H1 (cell line): ENCODE data around the gene COTL1. TPM values are rescaled to one million over a fixed set of nuclear protein-coding genes. Genes with fewer than 3 reads are reported as not detected.

Experiments used
- POLR2AphosphoS5 ChIP-seq: IDR thresholded peaks from 2 replicates; pipeline ENCODE4 v1.6.1; 2011; ENCODE audit warnings: low read depth, low read length
- SIRT6 ChIP-seq: IDR thresholded peaks from one replicate; pipeline ENCODE4 v1.7.1; 2012; ENCODE audit warnings: low read length, inconsistent platforms
- polyA plus RNA-seq, 7 experiments: library from polyadenylated mRNA; depleted of rRNA in 3 of 7; stranded (reverse) in 5 of 7; unstranded in 2 of 7; fragments of >200 nt in 5 of 7; fragments of 200-250 nt in 2 of 7; gene quantifications; 1 replicate in 5 of 7; 2 replicates in 1 of 7; 4 replicates in 1 of 7; pipeline versions ENCODE4 v1.2.1 to v1.2.3, GENCODE V29; 2011 to 2013; ENCODE audit warnings: missing spikeins in 2 of 7, mixed read lengths in 2 of 7
- total RNA-seq: library from RNA; stranded (reverse); fragmentation: NEBNext Ultra II Directional; extraction: Animal tissue kit (Norgen Biotek cat#: 25700); gene quantifications from 2 replicates; pipeline ENCODE4 v1.2.1, GENCODE V29; 2021

COTL1 gene
- total and polyA plus RNA-seq, 2 of the 8 experiments (the other 6 are each of a cell fraction or from before 2014, with no cell fraction given), result 59.2 to 183 TPM

- TF ChIP-seq POLR2AphosphoS5, result no peak
- no peak for TF ChIP-seq SIRT6
These were observed 19.9 kb downstream of the COTL1 start (continued) for GRCh38 chr16:84597931-84598351.
